Measurements from ENCODE around the gene SCN1B.
A peak's percentile ranks its signal among the peaks of the same experiment; 100 is the strongest.
"Not testable (repeated sequence)": the region's sequence is repeated elsewhere in the genome, so short reads cannot be mapped to it uniquely, and the experiment has no call there.

SCN1B gene

GRCh38 chr19:35006342-35006998, 23.8 kb upstream of the SCN1B start:
- H3K36me3 Mint-ChIP-seq (ENCODE audit: insufficient read depth), result peaks cover 50% of the 10 kb centered on the region
- peak overlapping the region; percentile 39 to 81 for H3K27ac Mint-ChIP-seq
- H3K4me3 Mint-ChIP-seq, result no peak overlapping the region
- DNase-seq (no peak), ATAC-seq (replicated peaks) (no peak)
- H3K9me3 Mint-ChIP-seq, result no peaks in the 10 kb centered on the region
- H3K4me1 Mint-ChIP-seq (ENCODE audit: low read depth in 2 of 2), result peaks cover 50 to 63% of the 10 kb centered on the region in 2 donors
- no peaks in the 10 kb centered on the region for H3K27me3 Mint-ChIP-seq

GRCh38 chr19:35006999-35007365, 23.3 kb upstream of the SCN1B start:
- Mint-ChIP-seq H3K4me3 (no peak overlapping the region), H3K27ac (peak overlapping the region; percentile 39 to 81), H3K9me3 (no peaks in the 10 kb centered on the region), H3K36me3 (ENCODE audit: insufficient read depth) (peaks cover 52% of the 10 kb centered on the region), H3K27me3 (no peaks in the 10 kb centered on the region), H3K4me1 (ENCODE audit: low read depth in 2 of 2) (peaks cover 49 to 63% of the 10 kb centered on the region in 2 donors)
- ATAC-seq (replicated peaks) (no peak), DNase-seq (no peak)

- not testable (repeated sequence) for DNase-seq; H3K4me3 Mint-ChIP-seq; H3K27me3 Mint-ChIP-seq; H3K9me3 Mint-ChIP-seq; ATAC-seq (replicated peaks)
- Mint-ChIP-seq H3K36me3 (ENCODE audit: insufficient read depth) (peaks cover 54% of the 10 kb centered on the region), H3K4me1 (ENCODE audit: low read depth in 2 of 2) (peaks cover 49 to 63% of the 10 kb centered on the region in 2 donors), H3K27ac (peak overlapping the region; percentile 39 to 81)
These were observed 22.8 kb upstream of the SCN1B start for GRCh38 chr19:35007427-35007826.

GRCh38 chr19:35008891-35009341, 21.4 kb upstream of the SCN1B start:
- H3K4me1 Mint-ChIP-seq (ENCODE audit: low read depth in 2 of 2), result peaks cover 49 to 63% of the 10 kb centered on the region in 2 donors
- H3K4me3 Mint-ChIP-seq, result no peak overlapping the region
- ATAC-seq (replicated peaks) (no peak), DNase-seq (no peak)
- no peaks in the 10 kb centered on the region for H3K27me3 Mint-ChIP-seq
- H3K36me3 Mint-ChIP-seq (ENCODE audit: insufficient read depth), result peaks cover 66% of the 10 kb centered on the region
- H3K9me3 Mint-ChIP-seq, result no peaks in the 10 kb centered on the region
- H3K27ac Mint-ChIP-seq, result peak overlapping the region in 1 of 2 donors; percentile 96

GRCh38 chr19:35009424-35010415, 20.6 kb upstream of the SCN1B start:
- DNase-seq, result no peak
- Mint-ChIP-seq H3K36me3 (ENCODE audit: insufficient read depth) (peaks cover 70% of the 10 kb centered on the region), H3K4me1 (ENCODE audit: low read depth in 2 of 2) (peaks cover 52 to 65% of the 10 kb centered on the region in 2 donors), H3K27me3 (no peaks in the 10 kb centered on the region), H3K9me3 (no peaks in the 10 kb centered on the region), H3K27ac (peak overlapping the region; percentile 35 to 96), H3K4me3 (peak overlapping the region in 1 of 2 donors; percentile 82)
- no peak for ATAC-seq (replicated peaks)

- peak overlapping the region; percentile 95 to 96 for H3K27ac Mint-ChIP-seq
- peak; percentile 40 for ATAC-seq (replicated peaks)
- H3K9me3 Mint-ChIP-seq, result no peaks in the 10 kb centered on the region
- H3K4me1 Mint-ChIP-seq (ENCODE audit: low read depth in 2 of 2), result peaks cover 57 to 68% of the 10 kb centered on the region in 2 donors
- no peaks in the 10 kb centered on the region for H3K27me3 Mint-ChIP-seq
- H3K36me3 Mint-ChIP-seq (ENCODE audit: insufficient read depth), result peaks cover 83% of the 10 kb centered on the region
- DNase-seq, result peak; percentile 43 to 50 (median 46)
- peak overlapping the region; percentile 75 to 82 for H3K4me3 Mint-ChIP-seq
These were observed 19.1 kb upstream of the SCN1B start for GRCh38 chr19:35011091-35011689.

- H3K4me3 Mint-ChIP-seq, result peak overlapping the region; percentile 75 to 82
- no peaks in the 10 kb centered on the region for H3K27me3 Mint-ChIP-seq
- H3K4me1 Mint-ChIP-seq (ENCODE audit: low read depth in 2 of 2), result peaks cover 51 to 62% of the 10 kb centered on the region in 2 donors
- peak overlapping the region; percentile 95 to 96 for H3K27ac Mint-ChIP-seq
- ATAC-seq (replicated peaks) (peak; percentile 62), DNase-seq (peak in 2 of 3 experiments; percentile 37 to 43)
- H3K36me3 Mint-ChIP-seq (ENCODE audit: insufficient read depth), result peaks cover 92% of the 10 kb centered on the region
- no peaks in the 10 kb centered on the region for H3K9me3 Mint-ChIP-seq
These were observed 18.3 kb upstream of the SCN1B start for GRCh38 chr19:35011737-35012682.

- H3K4me3 Mint-ChIP-seq, result peak overlapping the region; percentile 75 to 82
- no peaks in the 10 kb centered on the region for H3K27me3 Mint-ChIP-seq
- H3K36me3 Mint-ChIP-seq (ENCODE audit: insufficient read depth), result peaks cover 94% of the 10 kb centered on the region
- H3K27ac Mint-ChIP-seq, result peak overlapping the region; percentile 95 to 96
- peak; percentile 67 for ATAC-seq (replicated peaks)
- peaks cover 54 to 69% of the 10 kb centered on the region in 2 donors for H3K4me1 Mint-ChIP-seq (ENCODE audit: low read depth in 2 of 2)
- peak; percentile 86 to 87 (median 86) for DNase-seq
- no peaks in the 10 kb centered on the region for H3K9me3 Mint-ChIP-seq
These were observed 17.0 kb upstream of the SCN1B start for GRCh38 chr19:35013041-35013819.

GRCh38 chr19:35013820-35014754, 16.2 kb upstream of the SCN1B start:
- Mint-ChIP-seq H3K36me3 (ENCODE audit: insufficient read depth) (peaks cover 88% of the 10 kb centered on the region), H3K27me3 (no peaks in the 10 kb centered on the region), H3K9me3 (no peaks in the 10 kb centered on the region), H3K4me1 (ENCODE audit: low read depth in 2 of 2) (peaks cover 54 to 74% of the 10 kb centered on the region in 2 donors), H3K27ac (peak overlapping the region; percentile 95 to 96), H3K4me3 (peak overlapping the region; percentile 75 to 82)
- DNase-seq (peak; percentile 63 to 67 (median 66)), ATAC-seq (replicated peaks) (peak; percentile 66)

- Mint-ChIP-seq H3K4me1 (ENCODE audit: low read depth in 2 of 2) (peaks cover 54 to 69% of the 10 kb centered on the region in 2 donors), H3K27ac (peak overlapping the region; percentile 95 to 96), H3K4me3 (peak overlapping the region; percentile 75 to 82), H3K36me3 (ENCODE audit: insufficient read depth) (peaks cover 89% of the 10 kb centered on the region)
- ATAC-seq (replicated peaks); H3K9me3 Mint-ChIP-seq; H3K27me3 Mint-ChIP-seq; DNase-seq: not testable (repeated sequence)
These were observed 15.5 kb upstream of the SCN1B start for GRCh38 chr19:35014774-35015173.

Measured in effector memory CD8-positive, alpha-beta T cell (primary cell).